Measurements from ENCODE around the gene CYS1. TPM values are rescaled to one million over a fixed set of nuclear protein-coding genes. Genes with fewer than 3 reads are reported as not detected.

The CYS1 gene
- polyA plus RNA-seq, 3 donors, result not detected

- Histone ChIP-seq H2AFZ (ENCODE audit: insufficient read depth, low read depth, low read length, poor library complexity, severe bottlenecking) (no peak overlapping the region), H3K9ac (ENCODE audit: insufficient read depth, low read length, poor library complexity, severe bottlenecking) (no peak overlapping the region), H3K27ac (ENCODE audit: low read depth in 1 of 2, low read length in 2 of 2) (no peak overlapping the region), H3K79me2 (ENCODE audit: insufficient read depth, low read length) (no peaks in the 10 kb centered on the region), H3K36me3 (replicated peaks in 1 of 2; ENCODE audit: control insufficient read depth in 1 of 2, insufficient read depth in 2 of 2, low read length in 2 of 2) (no peaks in the 10 kb centered on the region), H3K4me3 (replicated peaks in 1 of 3; ENCODE audit: low read depth in 2 of 3, low read length in 3 of 3) (no peak overlapping the region), H3K4me1 (ENCODE audit: control insufficient read depth in 1 of 2, insufficient read depth in 2 of 2, low read length in 2 of 2) (peaks cover 0 to 9% of the 10 kb centered on the region in 2 donors), H3K9me3 (replicated peaks in 1 of 2; ENCODE audit: control insufficient read depth in 1 of 2, insufficient read depth in 1 of 2, low read length in 2 of 2) (peaks cover 0 to 14% of the 10 kb centered on the region in 2 donors), H4K20me1 (ENCODE audit: insufficient read depth, low read length) (no peaks in the 10 kb centered on the region), H3K27me3 (ENCODE audit: control insufficient read depth in 2 of 2, insufficient read depth in 2 of 2, low read length in 2 of 2) (peaks cover 45 to 69% of the 10 kb centered on the region in 2 donors), H3K4me2 (replicated peaks; ENCODE audit: extremely low read depth, low read length, poor library complexity, severe bottlenecking) (no peak overlapping the region)
- peaks cover 0 to 15% (median 5%) of the 10 kb centered on the region in 7 donors for H3K9me3 Mint-ChIP-seq
- peaks cover 0 to 9% of the 10 kb centered on the region in 2 donors for H3K36me3 Mint-ChIP-seq
- peaks cover 62 to 75% (median 70%) of the 10 kb centered on the region in 3 donors for H3K27me3 Mint-ChIP-seq (ENCODE audit: low read depth in 3 of 3)
- TF ChIP-seq CTCF (IDR thresholded peaks at IDR 0.05), result no peak
- H3K4me3 Mint-ChIP-seq, result peak overlapping the region in 1 of 2 donors; percentile 86
- no peak for DNase-seq
- peak overlapping the region in 1 of 7 donors; percentile 26 for H3K27ac Mint-ChIP-seq
- peaks cover 9% of the 10 kb centered on the region for H3K4me1 Mint-ChIP-seq
- WGBS (ENCODE audit: insufficient coverage), result 90% methylated on average over 12 of the region's 13 CpGs
- intact Hi-C loops (cut with micrococcal nuclease), result loop anchor here in 1 of 2 donors (5.0 kb wide), 1 partner anchor 592 kb away; no protein-coding TSS in a partner anchor
These were observed 5.1 kb downstream of the CYS1 start for GRCh38 chr2:10075101-10075500.

GRCh38 chr2:10073706-10074105 is 6.5 kb downstream of the CYS1 start:
- intact Hi-C loops (cut with micrococcal nuclease), result loop anchor here in 1 of 2 donors (2.0 to 5.0 kb wide), 2 partner anchors 361 to 599 kb away; no protein-coding TSS in a partner anchor
- 44% methylated on average over 4 of the region's 8 CpGs for WGBS (ENCODE audit: insufficient coverage)
- H3K36me3 Mint-ChIP-seq, result peaks cover 0 to 7% of the 10 kb centered on the region in 2 donors
- H3K27me3 Mint-ChIP-seq (ENCODE audit: low read depth in 3 of 3), result peaks cover 55 to 66% (median 66%) of the 10 kb centered on the region in 3 donors
- Histone ChIP-seq H3K9ac (ENCODE audit: insufficient read depth, low read length, poor library complexity, severe bottlenecking) (no peak overlapping the region), H4K20me1 (ENCODE audit: insufficient read depth, low read length) (no peaks in the 10 kb centered on the region), H2AFZ (ENCODE audit: insufficient read depth, low read depth, low read length, poor library complexity, severe bottlenecking) (no peak overlapping the region), H3K4me1 (ENCODE audit: control insufficient read depth in 1 of 2, insufficient read depth in 2 of 2, low read length in 2 of 2) (no peaks in the 10 kb centered on the region), H3K27ac (ENCODE audit: low read depth in 1 of 2, low read length in 2 of 2) (no peak overlapping the region), H3K79me2 (ENCODE audit: insufficient read depth, low read length) (no peaks in the 10 kb centered on the region), H3K4me3 (replicated peaks in 1 of 3; ENCODE audit: low read depth in 2 of 3, low read length in 3 of 3) (no peak overlapping the region), H3K36me3 (replicated peaks in 1 of 2; ENCODE audit: control insufficient read depth in 1 of 2, insufficient read depth in 2 of 2, low read length in 2 of 2) (no peaks in the 10 kb centered on the region), H3K4me2 (replicated peaks; ENCODE audit: extremely low read depth, low read length, poor library complexity, severe bottlenecking) (no peak overlapping the region), H3K9me3 (replicated peaks in 1 of 2; ENCODE audit: control insufficient read depth in 1 of 2, insufficient read depth in 1 of 2, low read length in 2 of 2) (peaks cover 0 to 8% of the 10 kb centered on the region in 2 donors), H3K27me3 (ENCODE audit: control insufficient read depth in 2 of 2, insufficient read depth in 2 of 2, low read length in 2 of 2) (peaks cover 36 to 60% of the 10 kb centered on the region in 2 donors)
- peaks cover 0 to 11% (median 3%) of the 10 kb centered on the region in 7 donors for H3K9me3 Mint-ChIP-seq
- no peak for DNase-seq
- H3K4me1 Mint-ChIP-seq, result peaks cover 3% of the 10 kb centered on the region
- no peak for TF ChIP-seq CTCF (IDR thresholded peaks at IDR 0.05)
- no peak overlapping the region for H3K27ac Mint-ChIP-seq
- peak overlapping the region in 1 of 2 donors; percentile 71 for H3K4me3 Mint-ChIP-seq

Measured in CD14-positive monocyte (primary cell).